AG10803 (cell line): ENCODE data around the gene BRMS1.
A peak's percentile ranks its signal among the peaks of the same experiment; 100 is the strongest.
"Not testable (repeated sequence)": the region's sequence is repeated elsewhere in the genome, so short reads cannot be mapped to it uniquely, and the experiment has no call there.

Experiments used
- DNase-seq: peaks from one replicate; pipeline ENCODE4 v3.0.0; 2010; ENCODE audit warnings: low read depth
- H3K4me3 ChIP-seq: 2 replicates; pipeline ENCODE4 v1.5.1; 2011; ENCODE audit warnings: mild to moderate bottlenecking, low read length, control low read depth
- CTCF ChIP-seq: conservative IDR thresholded peaks from 2 replicates; pipeline ENCODE4 v1.5.1; 2011; ENCODE audit warnings: mild to moderate bottlenecking, low read length, control low read depth, inconsistent platforms

BRMS1 gene

GRCh38 chr11:66311965-66312548 is 32.8 kb downstream of the BRMS1 start:
- TF ChIP-seq CTCF, result peak; percentile 86
- H3K4me3 ChIP-seq, result peak overlapping the region; percentile 69
- DNase-seq, result peak; percentile 87

GRCh38 chr11:66311470-66311964 is 33.4 kb downstream of the BRMS1 start:
- H3K4me3 ChIP-seq, result peak overlapping the region; percentile 69
- no peak for DNase-seq
- TF ChIP-seq CTCF, result no peak

- H3K4me3 ChIP-seq, DNase-seq: not testable (repeated sequence)
Observed at GRCh38 chr11:66310803-66311440, 34.0 kb downstream of the BRMS1 start.

GRCh38 chr11:66310324-66310723 is 34.6 kb downstream of the BRMS1 start:
- DNase-seq, result no peak
- no peak overlapping the region for H3K4me3 ChIP-seq
- no peak for TF ChIP-seq CTCF

- TF ChIP-seq CTCF, result no peak
- DNase-seq, result no peak
- no peak overlapping the region for H3K4me3 ChIP-seq
Observed at GRCh38 chr11:66309475-66309874, 35.4 kb downstream of the BRMS1 start.

- no peak for TF ChIP-seq CTCF
- no peak for DNase-seq
- H3K4me3 ChIP-seq, result no peak overlapping the region
Observed at GRCh38 chr11:66302656-66303055, 42.2 kb downstream of the BRMS1 start.

GRCh38 chr11:66299186-66299585 is 45.7 kb downstream of the BRMS1 start:
- no peak overlapping the region for H3K4me3 ChIP-seq
- no peak for DNase-seq
- TF ChIP-seq CTCF, result no peak
